ENCODE results near the gene CNIH3. TPM values are rescaled to one million over a fixed set of nuclear protein-coding genes. Genes with fewer than 3 reads are reported as not detected.

The CNIH3 gene
- total and polyA plus RNA-seq, 8 donors = 0.45 to 18.7 (median 3.1) TPM; not detected in 1

- 75 to 94% (median 88%) methylated on average over 2 of the region's 2 CpGs for WGBS, 5 donors
- Histone ChIP-seq H3K4me3 (no peak overlapping the region), H3K4me1 (peaks cover 0 to 10% (median 3%) of the 10 kb centered on the region in 4 donors), H3K36me3 (no peaks in the 10 kb centered on the region), H3K9me3 (no peaks in the 10 kb centered on the region), H3K27ac (no peak overlapping the region), H3K27me3 (no peaks in the 10 kb centered on the region)
- DNase-seq = no peak
- TF ChIP-seq POLR2A (IDR thresholded peaks at IDR 0.05) (no peak), CTCF (IDR thresholded peaks at IDR 0.05) (no peak), EP300 (IDR thresholded peaks at IDR 0.05) (no peak), POLR2AphosphoS5 (IDR thresholded peaks at IDR 0.05) (no peak)
- intact Hi-C loops (cut with DNase I; ENCODE audit: low total_unique reads) = no loop called here
Observed at GRCh38 chr1:224773646-224774045, 157.5 kb downstream of the CNIH3 start.

GRCh38 chr1:224774378-224774777 lies 158.3 kb downstream of the CNIH3 start:
- Histone ChIP-seq H3K27ac (no peak overlapping the region), H3K9me3 (no peaks in the 10 kb centered on the region), H3K4me3 (no peak overlapping the region), H3K36me3 (no peaks in the 10 kb centered on the region), H3K27me3 (no peaks in the 10 kb centered on the region), H3K4me1 (peaks cover 0 to 10% (median 3%) of the 10 kb centered on the region in 4 donors)
- WGBS, 5 donors = 91 to 100% (median 93%) methylated on average over 2 of the region's 2 CpGs
- DNase-seq = no peak
- intact Hi-C loops (cut with DNase I; ENCODE audit: low total_unique reads) = no loop called here
- TF ChIP-seq CTCF (IDR thresholded peaks at IDR 0.05) = no peak
- no peak for TF ChIP-seq POLR2AphosphoS5 (IDR thresholded peaks at IDR 0.05)
- TF ChIP-seq EP300 (IDR thresholded peaks at IDR 0.05) = no peak

GRCh38 chr1:224777180-224777579 lies 161.1 kb downstream of the CNIH3 start:
- no peaks in the 10 kb centered on the region for H3K9me3 ChIP-seq
- no peaks in the 10 kb centered on the region for H3K27me3 ChIP-seq
- no peaks in the 10 kb centered on the region for H3K36me3 ChIP-seq
- 66 to 82% (median 78%) methylated on average over 2 of the region's 2 CpGs for WGBS, 5 donors
- intact Hi-C loops (cut with DNase I; ENCODE audit: low total_unique reads) = no loop called here
- TF ChIP-seq POLR2A (IDR thresholded peaks at IDR 0.05) (no peak), POLR2AphosphoS5 (IDR thresholded peaks at IDR 0.05) (no peak), EP300 (IDR thresholded peaks at IDR 0.05) (no peak), CTCF (IDR thresholded peaks at IDR 0.05) (no peak)
- no peak overlapping the region for H3K27ac ChIP-seq
- no peaks in the 10 kb centered on the region for H3K4me1 ChIP-seq
- no peak overlapping the region for H3K4me3 ChIP-seq
- no peak for DNase-seq

- Histone ChIP-seq H3K36me3 (no peaks in the 10 kb centered on the region), H3K27me3 (no peaks in the 10 kb centered on the region), H3K27ac (no peak overlapping the region), H3K4me1 (peaks cover 0 to 6% (median under 1%) of the 10 kb centered on the region in 4 donors), H3K4me3 (no peak overlapping the region), H3K9me3 (no peaks in the 10 kb centered on the region)
- no peak for DNase-seq
- intact Hi-C loops (cut with DNase I; ENCODE audit: low total_unique reads) = no loop called here
- TF ChIP-seq EP300 (IDR thresholded peaks at IDR 0.05) (no peak), POLR2A (IDR thresholded peaks at IDR 0.05) (no peak), CTCF (IDR thresholded peaks at IDR 0.05) (no peak), POLR2AphosphoS5 (IDR thresholded peaks at IDR 0.05) (no peak)
Observed at GRCh38 chr1:224779536-224779935, 163.4 kb downstream of the CNIH3 start.
